Measurements from ENCODE around the gene PLET1. TPM values are rescaled to one million over a fixed set of nuclear protein-coding genes. Genes with fewer than 3 reads are reported as not detected.

Gene PLET1
- total and polyA plus RNA-seq, 2 of the 8 experiments (the other 6 are each of a cell fraction or from before 2014, with no cell fraction given): not detected

- TF ChIP-seq USF2 (IDR thresholded peaks at IDR 0.05; ENCODE audit: low read length): no peak
- TF ChIP-seq TEAD4 (IDR thresholded peaks at IDR 0.05; ENCODE audit: low read depth, low read length): no peak
- TF ChIP-seq TBP (IDR thresholded peaks at IDR 0.05; ENCODE audit: low read depth, low read length): no peak
- no peak for TF ChIP-seq KDM1A (IDR thresholded peaks at IDR 0.05; ENCODE audit: borderline replicate concordance, low read length)
- TF ChIP-seq GTF2F1 (IDR thresholded peaks at IDR 0.05; ENCODE audit: borderline replicate concordance, low read depth, low read length): no peak
- TF ChIP-seq CHD7 (IDR thresholded peaks at IDR 0.05; ENCODE audit: insufficient replicate concordance, low read length): no peak
- no peak for TF ChIP-seq POU5F1 (IDR thresholded peaks at IDR 0.05; ENCODE audit: low read depth, low read length)
Observed at GRCh38 chr11:112265659-112266409, 5.2 kb upstream of the PLET1 start (continued).
